RWPE2 (cell line): ENCODE results near the gene MALRD1.

ENCODE experiments used
- ATAC-seq: fragments of 200-7000 bp; cut with Tn5 transposase; 3 replicates; pipeline ENCODE4 v1.9.1; 2021; ENCODE audit warnings: low read depth
- DNase-seq: peaks from one replicate; pipeline ENCODE4 v3.0.0-alpha.2; 2020; ENCODE audit warnings: low spot score
- H3K27ac ChIP-seq: fragments of 450-650 bp; 2 replicates; pipeline ENCODE4 v1.5.1; 2017; ENCODE audit warnings: mild to moderate bottlenecking; ENCODE audit not compliant: poor library complexity, severe bottlenecking
- H3K27me3 ChIP-seq: fragments of 250-450 bp; sonication (Bioruptor Pico); 2 replicates; pipeline ENCODE4 v1.5.1; 2021; ENCODE audit warnings: mild to moderate bottlenecking, moderate library complexity; ENCODE audit not compliant: insufficient read depth, poor library complexity, severe bottlenecking
- H3K36me3 ChIP-seq: fragments of 250-450 bp; sonication (Bioruptor Pico); 2 replicates; pipeline ENCODE4 v1.5.1; 2020; ENCODE audit warnings: low read depth, mild to moderate bottlenecking, moderate library complexity
- H3K4me1 ChIP-seq: fragments of 250-450 bp; sonication (Bioruptor Pico); 2 replicates; pipeline ENCODE4 v1.5.1; 2021; ENCODE audit warnings: mild to moderate bottlenecking, moderate library complexity; ENCODE audit not compliant: insufficient read depth, poor library complexity, severe bottlenecking
- H3K4me3 ChIP-seq: fragments of 250-450 bp; sonication (Bioruptor Pico); 2 replicates; pipeline ENCODE4 v1.5.1; 2021; ENCODE audit warnings: mild to moderate bottlenecking, moderate library complexity; ENCODE audit not compliant: severe bottlenecking
- H3K9me3 ChIP-seq: fragments of 250-450 bp; sonication (Bioruptor Pico); 2 replicates; pipeline ENCODE4 v1.5.1; 2021; ENCODE audit warnings: mild to moderate bottlenecking, moderate library complexity; ENCODE audit not compliant: severe bottlenecking
- CTCF ChIP-seq: fragments of 450-650 bp; IDR thresholded peaks from one replicate; pipeline ENCODE4 v1.5.1; 2017; ENCODE audit warnings: mild to moderate bottlenecking, moderate library complexity; ENCODE audit not compliant: poor library complexity, severe bottlenecking

MALRD1 gene

GRCh38 chr10:19041171-19041570 lies 7.4 kb upstream of the MALRD1 start:
- Histone ChIP-seq H3K4me1 (no peaks in the 10 kb centered on the region), H3K4me3 (no peak overlapping the region), H3K27ac (no peak overlapping the region), H3K36me3 (no peaks in the 10 kb centered on the region), H3K27me3 (no peaks in the 10 kb centered on the region), H3K9me3 (no peaks in the 10 kb centered on the region)
- DNase-seq = no peak
- ATAC-seq = no peak
- TF ChIP-seq CTCF = no peak

GRCh38 chr10:19043431-19043830 lies 5.2 kb upstream of the MALRD1 start:
- TF ChIP-seq CTCF = no peak
- no peaks in the 10 kb centered on the region for H3K4me1 ChIP-seq
- ATAC-seq (peak; percentile 40; the same call in 1 of the 3 replicates), DNase-seq (no peak)
- H3K4me3 ChIP-seq = no peak overlapping the region
- no peaks in the 10 kb centered on the region for H3K27me3 ChIP-seq
- no peaks in the 10 kb centered on the region for H3K9me3 ChIP-seq
- no peak overlapping the region for H3K27ac ChIP-seq
- H3K36me3 ChIP-seq = no peaks in the 10 kb centered on the region

GRCh38 chr10:19046679-19047078 lies 1.9 kb upstream of the MALRD1 start:
- H3K36me3 ChIP-seq = no peaks in the 10 kb centered on the region
- ATAC-seq (no peak), DNase-seq (no peak)
- no peaks in the 10 kb centered on the region for H3K9me3 ChIP-seq
- H3K27me3 ChIP-seq = no peaks in the 10 kb centered on the region
- no peaks in the 10 kb centered on the region for H3K4me1 ChIP-seq
- no peak overlapping the region for H3K27ac ChIP-seq
- H3K4me3 ChIP-seq = no peak overlapping the region
- no peak for TF ChIP-seq CTCF

GRCh38 chr10:19048891-19049290 lies 290 bp downstream of the MALRD1 start:
- Histone ChIP-seq H3K4me3 (no peak overlapping the region), H3K36me3 (no peaks in the 10 kb centered on the region), H3K9me3 (no peaks in the 10 kb centered on the region), H3K4me1 (no peaks in the 10 kb centered on the region), H3K27me3 (no peaks in the 10 kb centered on the region), H3K27ac (no peak overlapping the region)
- ATAC-seq (no peak), DNase-seq (no peak)
- TF ChIP-seq CTCF = no peak

GRCh38 chr10:19049567-19049966 lies 966 bp downstream of the MALRD1 start:
- H3K4me3 ChIP-seq = no peak overlapping the region
- DNase-seq (no peak), ATAC-seq (no peak)
- H3K27ac ChIP-seq = no peak overlapping the region
- TF ChIP-seq CTCF = no peak
- no peaks in the 10 kb centered on the region for H3K27me3 ChIP-seq
- no peaks in the 10 kb centered on the region for H3K36me3 ChIP-seq
- no peaks in the 10 kb centered on the region for H3K4me1 ChIP-seq
- H3K9me3 ChIP-seq = no peaks in the 10 kb centered on the region
